ENCODE measurements around the gene SLC9A9. TPM values are rescaled to one million over a fixed set of nuclear protein-coding genes. Genes with fewer than 3 reads are reported as not detected.

The SLC9A9 gene
- total RNA-seq, 3 donors from 2014 or later: 6.2 to 17.3 (median 7.8) TPM

DNA sequence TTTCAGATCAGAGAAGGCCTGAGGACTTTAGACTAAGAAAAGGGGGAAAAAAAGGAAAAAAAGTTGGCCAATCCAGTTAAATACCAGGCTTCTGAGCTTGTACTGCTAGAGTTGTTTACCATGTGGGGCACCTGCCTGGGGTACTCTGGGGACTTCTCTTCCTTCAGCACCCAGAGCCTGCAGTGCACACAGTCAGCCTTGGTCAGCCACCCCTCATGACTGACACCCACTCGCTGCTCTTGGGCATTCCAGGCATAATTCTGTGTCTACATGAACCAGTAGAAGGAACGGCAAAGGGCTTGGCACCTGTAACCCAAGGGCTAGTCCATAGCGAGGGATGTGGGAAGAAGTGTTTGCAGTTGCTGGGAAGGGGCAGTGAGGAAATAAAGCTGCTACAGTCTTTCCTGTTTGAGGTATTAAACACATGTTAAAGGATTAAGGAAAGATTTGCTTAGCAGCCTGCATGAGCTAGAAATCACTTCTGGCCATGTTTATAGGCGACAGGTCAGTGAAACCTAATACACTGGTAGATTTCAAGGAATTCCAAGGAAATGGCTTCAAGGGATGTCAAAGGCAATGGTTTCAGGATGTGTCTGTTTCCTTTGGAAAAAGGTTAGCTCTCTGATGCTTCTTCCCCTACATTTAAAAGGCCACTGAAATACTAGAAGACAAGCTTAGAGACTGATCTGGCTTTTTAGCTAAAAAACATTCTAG lies 496.2 kb downstream of the SLC9A9 start:
- H3K4me1 ChIP-seq: no peaks in the 10 kb centered on the region
- peak overlapping the region in 1 of 2 donors; percentile 41 for H3K27ac ChIP-seq
- TF ChIP-seq POLR2AphosphoS5 (IDR thresholded peaks at IDR 0.05) (no peak), POLR2A (IDR thresholded peaks at IDR 0.05) (no peak)
- DNase-seq (ENCODE audit: low spot score in 2 of 2): no peak
- intact Hi-C loops (cut with DNase I; ENCODE audit: low total_unique reads): no loop called here
- no peaks in the 10 kb centered on the region for H3K36me3 ChIP-seq
- H3K4me3 ChIP-seq: no peak overlapping the region
- H3K9me3 ChIP-seq: no peaks in the 10 kb centered on the region
- H3K27me3 ChIP-seq: no peaks in the 10 kb centered on the region

DNA sequence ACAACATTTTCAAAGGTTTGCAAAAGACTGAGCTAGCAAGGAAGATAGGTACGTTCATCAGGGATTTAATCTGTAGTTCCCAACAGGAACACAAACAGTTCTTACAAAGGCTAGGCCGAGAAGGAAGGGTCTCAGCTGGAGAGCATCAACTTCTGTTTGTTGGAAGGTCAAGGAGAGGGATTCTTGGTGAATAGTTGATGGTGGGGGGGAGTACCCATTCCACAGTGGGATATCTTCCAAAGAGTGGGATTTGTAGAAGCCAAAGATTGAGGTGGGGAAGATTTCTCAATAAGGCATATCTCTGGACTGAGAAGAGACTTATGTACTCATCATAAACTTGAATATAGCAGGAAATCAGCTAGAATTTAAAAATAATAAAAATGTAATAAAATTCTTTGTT lies 496.9 kb downstream of the SLC9A9 start:
- no peak for TF ChIP-seq POLR2A (IDR thresholded peaks at IDR 0.05)
- TF ChIP-seq, protein P1, sequence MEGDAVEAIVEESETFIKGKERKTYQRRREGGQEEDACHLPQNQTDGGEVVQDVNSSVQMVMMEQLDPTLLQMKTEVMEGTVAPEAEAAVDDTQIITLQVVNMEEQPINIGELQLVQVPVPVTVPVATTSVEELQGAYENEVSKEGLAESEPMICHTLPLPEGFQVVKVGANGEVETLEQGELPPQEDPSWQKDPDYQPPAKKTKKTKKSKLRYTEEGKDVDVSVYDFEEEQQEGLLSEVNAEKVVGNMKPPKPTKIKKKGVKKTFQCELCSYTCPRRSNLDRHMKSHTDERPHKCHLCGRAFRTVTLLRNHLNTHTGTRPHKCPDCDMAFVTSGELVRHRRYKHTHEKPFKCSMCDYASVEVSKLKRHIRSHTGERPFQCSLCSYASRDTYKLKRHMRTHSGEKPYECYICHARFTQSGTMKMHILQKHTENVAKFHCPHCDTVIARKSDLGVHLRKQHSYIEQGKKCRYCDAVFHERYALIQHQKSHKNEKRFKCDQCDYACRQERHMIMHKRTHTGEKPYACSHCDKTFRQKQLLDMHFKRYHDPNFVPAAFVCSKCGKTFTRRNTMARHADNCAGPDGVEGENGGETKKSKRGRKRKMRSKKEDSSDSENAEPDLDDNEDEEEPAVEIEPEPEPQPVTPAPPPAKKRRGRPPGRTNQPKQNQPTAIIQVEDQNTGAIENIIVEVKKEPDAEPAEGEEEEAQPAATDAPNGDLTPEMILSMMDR (IDR thresholded peaks at IDR 0.05): no peak
- TF ChIP-seq POLR2AphosphoS5 (IDR thresholded peaks at IDR 0.05): no peak
- Histone ChIP-seq H3K27me3 (no peaks in the 10 kb centered on the region), H3K9me3 (no peaks in the 10 kb centered on the region), H3K4me1 (no peaks in the 10 kb centered on the region), H3K27ac (no peak overlapping the region), H3K4me3 (no peak overlapping the region), H3K36me3 (no peaks in the 10 kb centered on the region)
- no peak for DNase-seq (ENCODE audit: low spot score in 2 of 2)
- intact Hi-C loops (cut with DNase I; ENCODE audit: low total_unique reads): no loop called here

DNA sequence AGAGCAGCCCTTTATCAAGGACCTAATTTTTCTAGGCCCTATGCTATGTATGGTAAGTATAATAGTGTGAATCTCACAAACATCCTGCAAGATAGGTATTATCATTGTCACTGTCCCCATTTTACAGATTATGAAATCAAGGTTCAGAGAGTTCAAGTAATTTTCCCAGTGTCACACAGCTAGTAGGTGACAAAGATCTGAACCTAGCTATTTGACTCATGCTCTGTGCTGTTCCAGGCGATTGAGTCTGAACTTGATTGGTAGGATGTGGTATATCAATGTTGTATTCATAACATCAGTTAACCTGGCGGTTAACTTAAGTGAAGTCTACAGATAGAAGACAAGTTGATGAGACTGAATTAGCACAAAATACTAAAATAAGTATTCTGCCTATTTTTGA lies 498.8 kb downstream of the SLC9A9 start:
- no peak overlapping the region for H3K27ac ChIP-seq
- H3K4me3 ChIP-seq: no peak overlapping the region
- no peaks in the 10 kb centered on the region for H3K36me3 ChIP-seq
- no peaks in the 10 kb centered on the region for H3K9me3 ChIP-seq
- H3K27me3 ChIP-seq: no peaks in the 10 kb centered on the region
- no peak for DNase-seq (ENCODE audit: low spot score in 2 of 2)
- intact Hi-C loops (cut with DNase I; ENCODE audit: low total_unique reads): no loop called here
- TF ChIP-seq POLR2AphosphoS5 (IDR thresholded peaks at IDR 0.05): no peak
- TF ChIP-seq, protein P1 (IDR thresholded peaks at IDR 0.05): no peak
- no peak for TF ChIP-seq POLR2A (IDR thresholded peaks at IDR 0.05)
- no peaks in the 10 kb centered on the region for H3K4me1 ChIP-seq

DNA sequence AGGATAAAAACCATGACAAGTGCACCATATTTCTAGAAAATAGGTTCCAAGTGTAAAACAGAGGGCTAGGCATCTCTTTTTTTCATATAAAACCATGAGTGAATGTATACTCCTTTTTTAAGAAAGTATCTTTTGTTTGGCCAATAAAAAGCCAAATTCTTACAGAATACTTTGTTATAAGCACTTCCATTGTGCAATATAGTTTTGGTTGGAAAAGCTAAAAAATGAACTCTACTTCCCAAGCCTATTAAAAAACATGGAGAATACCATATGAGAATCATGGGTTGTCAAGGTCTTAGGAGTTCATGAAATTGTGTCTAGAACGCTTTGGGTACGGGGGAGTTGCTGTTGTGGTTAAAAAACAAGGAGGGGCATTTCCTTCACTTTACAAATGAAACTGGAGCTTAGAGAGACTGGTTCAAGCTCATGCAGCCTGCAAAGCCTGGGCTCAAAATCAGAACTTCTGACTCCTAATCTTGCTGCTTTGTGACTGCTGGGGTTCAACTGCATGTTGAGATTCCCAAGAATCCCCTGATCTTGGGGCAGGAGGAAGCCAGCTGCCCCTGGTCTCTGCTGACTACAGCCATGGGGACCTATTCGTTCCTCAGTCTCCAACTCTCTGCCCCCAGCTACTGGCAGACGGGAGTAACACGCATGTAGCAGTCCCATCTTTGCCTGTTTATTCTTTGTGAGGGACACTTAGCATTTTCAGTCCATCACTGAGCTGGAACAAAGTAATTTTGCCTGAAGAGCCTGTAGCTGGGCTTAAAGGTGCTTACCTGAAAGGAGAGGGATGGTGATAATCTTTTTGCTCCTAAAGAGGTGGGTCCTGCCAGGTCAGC lies 499.6 kb downstream of the SLC9A9 start:
- H3K27ac ChIP-seq: no peak overlapping the region
- H3K36me3 ChIP-seq: no peaks in the 10 kb centered on the region
- no peaks in the 10 kb centered on the region for H3K4me1 ChIP-seq
- no peaks in the 10 kb centered on the region for H3K27me3 ChIP-seq
- H3K9me3 ChIP-seq: no peaks in the 10 kb centered on the region
- TF ChIP-seq, protein P1 (IDR thresholded peaks at IDR 0.05): no peak
- TF ChIP-seq POLR2A (IDR thresholded peaks at IDR 0.05) (no peak), POLR2AphosphoS5 (IDR thresholded peaks at IDR 0.05) (no peak)
- intact Hi-C loops (cut with DNase I; ENCODE audit: low total_unique reads): no loop called here
- no peak overlapping the region for H3K4me3 ChIP-seq
- no peak for DNase-seq (ENCODE audit: low spot score in 2 of 2)

DNA sequence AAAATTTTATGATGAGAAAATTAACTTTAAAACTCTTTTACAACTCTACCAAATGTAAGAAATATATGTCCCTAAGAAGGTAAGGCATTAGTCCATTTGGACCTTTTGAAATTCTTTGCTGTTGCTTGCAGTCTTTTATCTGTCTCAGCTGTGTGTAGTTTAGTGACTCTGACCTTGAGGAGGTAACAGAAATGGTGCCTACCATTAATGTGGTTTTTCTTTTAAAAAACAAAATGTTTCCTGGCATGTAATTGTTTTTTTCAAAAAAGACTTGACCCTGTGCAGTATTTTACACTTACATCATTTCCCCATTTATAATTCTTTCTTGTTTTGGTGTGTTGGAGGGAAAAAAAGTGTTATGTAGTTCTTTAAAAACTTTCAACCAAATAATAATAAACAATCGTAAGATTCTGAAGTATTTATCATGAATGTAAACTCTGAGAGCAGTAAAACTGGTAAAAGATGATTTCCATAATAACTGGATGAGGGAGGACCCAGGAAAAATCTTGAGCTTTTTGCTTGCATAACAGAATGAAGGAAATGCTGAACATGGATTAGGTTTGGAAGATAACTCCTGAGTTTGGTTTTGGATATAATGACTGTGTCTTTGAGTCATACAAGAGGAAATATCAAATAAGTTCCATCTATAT lies 503.6 kb downstream of the SLC9A9 start:
- no peaks in the 10 kb centered on the region for H3K4me1 ChIP-seq
- no peak overlapping the region for H3K4me3 ChIP-seq
- TF ChIP-seq POLR2AphosphoS5 (IDR thresholded peaks at IDR 0.05) (no peak), POLR2A (IDR thresholded peaks at IDR 0.05) (no peak)
- TF ChIP-seq, protein P1 (IDR thresholded peaks at IDR 0.05): no peak
- H3K27me3 ChIP-seq: no peaks in the 10 kb centered on the region
- H3K36me3 ChIP-seq: no peaks in the 10 kb centered on the region
- no peak overlapping the region for H3K27ac ChIP-seq
- intact Hi-C loops (cut with DNase I; ENCODE audit: low total_unique reads): no loop called here
- H3K9me3 ChIP-seq: no peaks in the 10 kb centered on the region
- no peak for DNase-seq (ENCODE audit: low spot score in 2 of 2)

All from breast epithelium (tissue), 4 donors.